ENCODE data around the gene PSMA1. TPM values are rescaled to one million over a fixed set of nuclear protein-coding genes. Genes with fewer than 3 reads are reported as not detected.
A peak's percentile ranks its signal among the peaks of the same experiment; 100 is the strongest.
"Not testable (repeated sequence)": the region's sequence is repeated elsewhere in the genome, so short reads cannot be mapped to it uniquely, and the experiment has no call there.

The PSMA1 gene
- 121 and 139 TPM in 2 replicates for total RNA-seq (2014; rRNA removed; shearing (Covaris generic))

GRCh38 chr11:14519917-14520746 lies at the start of gene PSMA1:
TSS of gene PSMA1 (minus strand) at chr11:14520386. CDS start at chr11:14520299, 87 bp downstream.
- DNase-seq (ENCODE audit: low spot score): peak; percentile 98

DNA sequence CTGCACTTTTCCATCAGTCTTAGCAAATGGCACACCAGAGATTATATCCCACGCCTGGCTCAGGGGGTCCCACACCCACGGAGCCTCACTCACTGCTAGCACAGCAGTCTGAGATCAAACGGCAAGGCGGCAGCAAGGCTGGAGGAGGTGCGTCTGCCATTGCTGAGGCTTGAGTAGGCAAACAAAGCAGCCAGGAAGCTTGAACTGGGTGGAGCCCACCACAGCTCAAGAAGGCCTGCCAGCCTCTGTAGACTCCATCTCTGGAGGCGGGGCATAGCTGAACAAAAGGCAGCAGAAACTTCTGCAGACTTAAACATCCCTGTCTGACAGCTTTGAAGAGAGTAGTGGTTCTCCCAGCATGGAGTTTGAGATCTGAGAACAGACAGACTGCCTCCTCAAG lies 49.3 kb upstream of the PSMA1 start:
- not testable (repeated sequence) for DNase-seq (ENCODE audit: low spot score)

- no peak for DNase-seq (ENCODE audit: low spot score)
Observed at GRCh38 chr11:14567064-14567651, 47.0 kb upstream of the PSMA1 start.

- no peak for DNase-seq (ENCODE audit: low spot score)
Observed at GRCh38 chr11:14566331-14567063, 46.3 kb upstream of the PSMA1 start.

DNA sequence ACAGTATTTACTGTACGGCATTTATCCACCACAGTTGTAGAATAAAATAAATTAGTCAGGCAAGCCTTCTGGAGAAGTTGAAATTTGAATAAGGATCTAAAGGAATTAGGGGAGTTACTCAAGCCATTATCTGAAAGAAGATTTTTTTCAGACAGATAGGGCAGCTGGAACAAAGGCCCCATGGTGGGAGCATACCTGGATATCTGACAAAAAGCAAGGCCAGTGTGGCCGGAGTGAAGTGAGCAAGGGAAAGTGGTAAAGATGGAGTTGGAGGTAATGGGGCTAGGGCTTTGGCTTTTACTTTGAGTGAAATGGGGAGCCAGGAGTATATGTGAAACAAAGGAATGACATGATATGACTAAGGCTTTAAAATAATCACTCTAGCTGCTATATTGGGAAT lies 45.7 kb upstream of the PSMA1 start:
- no peak for DNase-seq (ENCODE audit: low spot score)

GRCh38 chr11:14555818-14556217 lies 35.6 kb upstream of the PSMA1 start:
- no peak for DNase-seq (ENCODE audit: low spot score)

DNA sequence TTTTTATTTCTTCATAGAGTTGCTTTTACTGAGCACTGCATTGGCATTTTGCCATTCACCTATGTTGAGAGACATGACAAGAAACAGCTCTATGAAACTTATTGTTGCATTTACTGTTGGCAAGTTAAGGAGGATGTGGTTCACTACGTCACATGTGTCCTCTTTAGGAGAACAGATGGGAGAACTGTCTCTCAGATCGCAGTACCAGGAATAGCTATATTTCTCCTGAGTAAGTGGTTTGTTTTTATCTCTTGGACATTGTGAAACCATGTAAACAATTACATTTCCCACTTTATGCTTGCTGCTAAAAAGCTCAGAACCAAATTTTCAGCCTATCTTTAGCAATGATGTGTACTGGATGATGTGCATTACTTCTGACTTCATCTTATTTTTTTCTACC lies 34.8 kb upstream of the PSMA1 start:
- DNase-seq (ENCODE audit: low spot score): no peak

DNA sequence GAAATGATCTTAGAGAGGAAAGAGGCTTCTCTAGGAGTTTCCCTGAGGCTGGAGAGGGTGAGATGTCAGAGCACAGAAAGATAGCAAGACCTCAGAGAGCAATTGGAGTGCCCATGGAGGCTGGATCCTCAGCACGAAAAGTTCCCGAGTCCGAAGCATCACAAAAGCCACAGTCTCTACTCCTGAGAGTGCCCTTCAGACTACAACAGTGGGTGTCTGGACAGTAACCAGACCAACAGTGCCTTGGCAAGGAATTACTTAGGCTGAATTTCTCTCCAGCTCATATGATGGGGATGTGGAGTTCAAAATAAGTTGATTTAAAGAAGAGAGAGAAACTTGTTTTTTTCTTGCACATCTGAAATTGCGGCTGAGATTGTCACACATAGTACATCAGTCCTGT lies 31.9 kb upstream of the PSMA1 start:
- no peak for DNase-seq (ENCODE audit: low spot score)

DNA sequence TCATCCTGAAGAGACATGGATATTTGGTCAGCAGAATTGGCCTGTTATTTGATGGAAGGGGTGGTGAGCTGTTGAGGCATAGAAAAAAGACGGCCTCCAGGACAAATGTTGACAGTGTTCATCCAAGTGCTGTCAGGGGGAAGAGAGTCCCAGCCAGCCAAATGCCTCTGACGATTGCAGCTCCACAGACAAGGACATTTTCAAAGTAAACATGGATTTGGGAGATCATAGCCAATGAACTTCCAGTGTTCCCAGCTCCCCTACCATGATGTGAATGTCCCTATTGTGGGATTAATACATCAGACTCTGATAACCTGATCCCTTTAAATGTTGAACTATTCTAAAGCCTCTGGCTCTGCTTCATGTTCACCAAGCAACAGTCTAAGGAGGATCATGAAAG lies 31.2 kb upstream of the PSMA1 start:
- DNase-seq (ENCODE audit: low spot score): no peak

- no peak for DNase-seq (ENCODE audit: low spot score)
Observed at GRCh38 chr11:14549891-14550290, 29.7 kb upstream of the PSMA1 start.

DNA sequence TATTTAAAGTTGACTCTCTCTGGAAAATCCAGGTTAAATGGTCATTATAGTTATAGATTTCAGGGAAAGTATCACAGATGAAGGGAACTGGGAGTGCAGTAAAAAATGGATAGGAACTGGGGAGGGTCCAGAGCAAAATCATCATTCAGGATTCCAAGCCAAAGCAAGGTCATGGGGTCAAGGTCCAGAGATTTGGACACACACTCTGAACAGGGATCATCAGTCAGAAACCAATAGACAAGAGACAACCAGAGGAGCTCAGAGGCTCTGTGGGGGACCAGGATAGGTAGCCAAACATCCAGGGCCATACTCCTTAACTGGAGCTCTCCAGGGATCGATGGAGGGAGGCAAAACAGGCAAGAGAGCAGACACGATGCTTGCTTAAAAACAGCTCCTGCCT lies 27.3 kb upstream of the PSMA1 start:
- no peak for DNase-seq (ENCODE audit: low spot score)

DNA sequence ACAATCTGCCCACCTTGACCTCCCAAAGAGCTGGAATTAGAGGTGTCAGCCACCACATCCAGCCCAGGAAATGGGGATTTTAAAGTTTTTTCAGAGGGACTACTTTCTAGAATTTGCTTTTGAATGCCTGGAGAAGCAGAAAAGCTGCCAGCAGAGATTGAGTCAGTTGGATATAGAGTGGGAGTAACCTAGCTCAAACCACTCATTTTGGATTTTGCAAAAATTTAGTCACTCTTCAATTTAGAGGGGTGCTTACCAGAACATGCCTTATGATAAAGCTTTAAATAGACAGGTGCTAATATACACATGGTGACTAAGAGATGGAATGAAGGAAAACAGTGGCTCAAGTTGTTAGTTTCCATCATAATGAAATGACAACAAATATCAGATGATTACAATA lies 26.5 kb upstream of the PSMA1 start:
- DNase-seq (ENCODE audit: low spot score): no peak

- no peak for DNase-seq (ENCODE audit: low spot score)
Observed at GRCh38 chr11:14544611-14545010, 24.4 kb upstream of the PSMA1 start.

DNA sequence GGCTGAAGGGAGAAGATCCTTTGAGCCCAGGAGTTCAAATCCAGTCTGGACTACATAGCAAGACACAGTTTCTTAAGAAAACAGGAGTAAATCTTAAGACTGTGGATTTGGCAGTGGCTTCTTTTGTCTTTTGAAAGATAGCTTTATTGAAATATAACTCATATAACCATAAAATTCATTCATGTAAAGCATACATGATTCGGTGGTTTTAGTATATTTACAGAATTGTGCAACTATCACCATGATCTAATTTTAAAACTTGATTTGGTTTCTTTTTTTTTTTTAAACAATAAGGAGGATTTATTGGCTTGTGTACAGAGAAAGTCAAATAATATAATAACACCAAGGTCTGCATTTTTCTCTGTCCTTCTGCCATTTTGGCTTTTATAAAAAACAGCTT lies 23.1 kb upstream of the PSMA1 start:
- DNase-seq (ENCODE audit: low spot score): no peak

GRCh38 chr11:14542324-14542723 lies 22.1 kb upstream of the PSMA1 start:
- DNase-seq (ENCODE audit: low spot score): no peak

DNA sequence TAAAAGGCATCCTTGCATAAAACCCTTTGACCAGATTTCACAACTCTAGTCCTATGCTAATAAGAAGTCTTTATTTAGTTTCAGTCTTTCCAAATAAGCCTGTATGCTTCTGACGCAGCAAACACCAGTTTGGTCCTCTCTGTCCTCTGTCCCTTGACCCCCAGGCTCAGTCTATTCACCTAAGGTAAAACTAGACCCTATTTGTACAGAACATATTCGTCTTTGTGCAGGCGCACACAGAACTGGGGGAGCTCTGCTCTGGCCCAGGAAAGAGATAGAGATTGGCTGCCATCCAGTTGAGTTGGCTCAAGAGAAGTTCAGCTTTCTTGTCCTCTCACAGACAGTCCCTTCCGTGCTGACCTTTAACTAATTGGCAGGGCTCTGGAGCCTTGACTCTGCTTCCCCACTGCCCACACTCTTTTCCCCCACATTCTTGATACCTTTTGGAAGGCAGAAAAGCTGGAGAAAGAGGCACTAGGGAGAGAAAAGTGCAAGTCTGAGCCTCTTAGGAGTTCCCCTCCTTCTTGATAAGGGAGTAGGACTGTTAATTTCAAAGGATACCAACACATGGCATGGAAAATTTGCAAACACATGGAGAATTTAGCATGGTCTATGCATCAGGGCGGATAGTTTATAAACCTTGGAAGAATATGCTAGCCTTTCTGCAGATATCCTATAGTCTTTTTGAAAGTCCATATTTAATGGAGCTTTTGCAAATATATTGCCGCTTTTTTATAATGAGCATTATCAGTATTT lies 21.2 kb upstream of the PSMA1 start:
- DNase-seq (ENCODE audit: low spot score): no peak

DNA sequence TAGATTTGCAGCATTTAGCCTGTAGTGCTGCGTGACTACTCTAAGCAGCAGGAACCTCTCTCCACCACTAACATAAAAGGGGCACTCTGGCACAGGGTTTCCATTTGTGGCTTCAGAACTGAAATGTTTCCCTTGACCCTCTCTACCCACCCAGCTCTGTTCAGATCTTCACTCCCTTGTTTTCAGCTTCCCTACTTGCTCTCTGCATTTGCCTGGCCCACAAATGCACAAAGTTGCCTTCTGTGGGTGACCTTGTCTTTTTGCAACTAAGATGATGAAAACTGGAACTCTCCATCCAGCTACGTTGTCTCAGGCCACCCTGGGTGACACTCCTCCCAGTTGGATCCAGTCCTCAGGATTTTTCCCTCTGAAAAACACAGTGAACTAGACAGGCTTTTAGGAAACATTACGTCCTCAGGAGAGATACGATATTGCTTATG lies 19.8 kb upstream of the PSMA1 start:
- no peak for DNase-seq (ENCODE audit: low spot score)

DNA sequence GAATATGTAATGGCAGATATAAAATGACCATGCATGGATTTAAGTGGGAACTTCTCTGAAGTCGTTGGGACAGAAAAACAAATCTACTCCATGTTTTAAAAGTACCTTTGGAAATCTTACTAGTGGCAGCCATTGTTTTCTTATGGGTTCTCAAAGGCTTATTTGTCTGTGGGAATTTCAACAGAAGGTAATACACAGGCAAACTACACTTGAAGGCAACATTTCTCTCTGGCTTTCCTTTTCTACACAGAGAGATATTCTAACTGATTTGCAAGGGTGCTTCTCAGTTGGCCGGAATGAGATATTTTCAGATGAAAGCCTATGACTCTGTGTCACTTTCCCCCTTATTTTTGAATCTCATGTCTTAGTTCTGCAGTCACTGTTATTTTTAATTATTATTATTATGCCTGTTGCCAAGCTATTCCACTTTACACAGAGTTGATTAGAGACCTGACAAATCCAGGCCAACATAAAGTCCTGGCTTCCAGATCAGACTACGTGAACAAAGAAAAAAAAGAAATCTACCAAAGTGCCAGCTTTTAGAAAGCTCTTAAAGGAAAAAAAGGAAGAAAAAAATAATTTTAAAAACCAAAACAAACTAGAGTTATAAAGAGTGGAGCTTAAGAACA lies 18.9 kb upstream of the PSMA1 start:
- DNase-seq (ENCODE audit: low spot score): no peak

- DNase-seq (ENCODE audit: low spot score): no peak
Observed at GRCh38 chr11:14538271-14538925, 18.2 kb upstream of the PSMA1 start.

DNA sequence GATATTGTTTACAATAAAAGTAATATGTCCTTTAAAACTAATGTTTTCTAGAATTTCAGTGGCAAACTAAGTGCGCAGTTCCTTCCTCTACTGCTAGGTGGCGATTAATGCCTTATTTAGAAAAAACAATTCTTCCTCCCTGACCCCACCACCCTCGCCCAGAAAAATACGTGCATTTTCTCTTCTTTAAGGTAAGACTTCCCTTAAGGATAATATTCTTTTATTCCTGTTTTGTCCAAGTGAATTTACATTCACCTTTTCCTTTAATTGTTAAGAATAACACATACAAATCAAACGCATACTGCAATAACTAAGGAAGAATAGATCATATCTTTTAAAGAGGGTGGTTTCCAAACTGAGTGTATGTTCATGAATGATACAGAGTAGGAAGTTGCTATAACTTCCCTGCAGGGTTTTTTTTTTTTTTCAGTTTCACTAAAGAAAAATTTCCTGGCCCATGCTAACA lies 17.0 kb upstream of the PSMA1 start:
- DNase-seq (ENCODE audit: low spot score): peak; percentile 72

- DNase-seq (ENCODE audit: low spot score): not testable (repeated sequence)
Observed at GRCh38 chr11:14535166-14535565, 15.0 kb upstream of the PSMA1 start.
